ENCODE measurements around the gene AADAT.
"Not testable (repeated sequence)": the region's sequence is repeated elsewhere in the genome, so short reads cannot be mapped to it uniquely, and the experiment has no call there.

Gene AADAT

GRCh38 chr4:170111546-170111945, 21.8 kb upstream of the AADAT start:
- TF ChIP-seq, protein P1, sequence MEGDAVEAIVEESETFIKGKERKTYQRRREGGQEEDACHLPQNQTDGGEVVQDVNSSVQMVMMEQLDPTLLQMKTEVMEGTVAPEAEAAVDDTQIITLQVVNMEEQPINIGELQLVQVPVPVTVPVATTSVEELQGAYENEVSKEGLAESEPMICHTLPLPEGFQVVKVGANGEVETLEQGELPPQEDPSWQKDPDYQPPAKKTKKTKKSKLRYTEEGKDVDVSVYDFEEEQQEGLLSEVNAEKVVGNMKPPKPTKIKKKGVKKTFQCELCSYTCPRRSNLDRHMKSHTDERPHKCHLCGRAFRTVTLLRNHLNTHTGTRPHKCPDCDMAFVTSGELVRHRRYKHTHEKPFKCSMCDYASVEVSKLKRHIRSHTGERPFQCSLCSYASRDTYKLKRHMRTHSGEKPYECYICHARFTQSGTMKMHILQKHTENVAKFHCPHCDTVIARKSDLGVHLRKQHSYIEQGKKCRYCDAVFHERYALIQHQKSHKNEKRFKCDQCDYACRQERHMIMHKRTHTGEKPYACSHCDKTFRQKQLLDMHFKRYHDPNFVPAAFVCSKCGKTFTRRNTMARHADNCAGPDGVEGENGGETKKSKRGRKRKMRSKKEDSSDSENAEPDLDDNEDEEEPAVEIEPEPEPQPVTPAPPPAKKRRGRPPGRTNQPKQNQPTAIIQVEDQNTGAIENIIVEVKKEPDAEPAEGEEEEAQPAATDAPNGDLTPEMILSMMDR (IDR thresholded peaks at IDR 0.05; ENCODE audit: low read depth, low read length): no peak
- Histone ChIP-seq H3K36me3 (no peaks in the 10 kb centered on the region), H3K4me3 (ENCODE audit: low read depth, low read length) (no peak overlapping the region), H3K27ac (peak overlapping the region; percentile 61), H3K9me3 (ENCODE audit: severe bottlenecking) (no peaks in the 10 kb centered on the region), H3K27me3 (ENCODE audit: insufficient read depth, low read depth, severe bottlenecking) (no peaks in the 10 kb centered on the region)
- no peak for DNase-seq

GRCh38 chr4:170111085-170111484, 21.3 kb upstream of the AADAT start:
- TF ChIP-seq, protein P1 (IDR thresholded peaks at IDR 0.05; ENCODE audit: low read depth, low read length): no peak
- H3K4me3 ChIP-seq (ENCODE audit: low read depth, low read length): no peak overlapping the region
- no peaks in the 10 kb centered on the region for H3K9me3 ChIP-seq (ENCODE audit: severe bottlenecking)
- H3K36me3 ChIP-seq: no peaks in the 10 kb centered on the region
- H3K27ac ChIP-seq: peak overlapping the region; percentile 61
- peak; percentile 36 for DNase-seq
- no peaks in the 10 kb centered on the region for H3K27me3 ChIP-seq (ENCODE audit: insufficient read depth, low read depth, severe bottlenecking)

GRCh38 chr4:170110285-170110672, 20.5 kb upstream of the AADAT start:
- Histone ChIP-seq H3K36me3 (no peaks in the 10 kb centered on the region), H3K27ac (peak overlapping the region; percentile 30), H3K4me3 (ENCODE audit: low read depth, low read length) (no peak overlapping the region), H3K9me3 (ENCODE audit: severe bottlenecking) (no peaks in the 10 kb centered on the region), H3K27me3 (ENCODE audit: insufficient read depth, low read depth, severe bottlenecking) (no peaks in the 10 kb centered on the region)
- TF ChIP-seq, protein P1 (IDR thresholded peaks at IDR 0.05; ENCODE audit: low read depth, low read length): no peak
- no peak for DNase-seq

DNA sequence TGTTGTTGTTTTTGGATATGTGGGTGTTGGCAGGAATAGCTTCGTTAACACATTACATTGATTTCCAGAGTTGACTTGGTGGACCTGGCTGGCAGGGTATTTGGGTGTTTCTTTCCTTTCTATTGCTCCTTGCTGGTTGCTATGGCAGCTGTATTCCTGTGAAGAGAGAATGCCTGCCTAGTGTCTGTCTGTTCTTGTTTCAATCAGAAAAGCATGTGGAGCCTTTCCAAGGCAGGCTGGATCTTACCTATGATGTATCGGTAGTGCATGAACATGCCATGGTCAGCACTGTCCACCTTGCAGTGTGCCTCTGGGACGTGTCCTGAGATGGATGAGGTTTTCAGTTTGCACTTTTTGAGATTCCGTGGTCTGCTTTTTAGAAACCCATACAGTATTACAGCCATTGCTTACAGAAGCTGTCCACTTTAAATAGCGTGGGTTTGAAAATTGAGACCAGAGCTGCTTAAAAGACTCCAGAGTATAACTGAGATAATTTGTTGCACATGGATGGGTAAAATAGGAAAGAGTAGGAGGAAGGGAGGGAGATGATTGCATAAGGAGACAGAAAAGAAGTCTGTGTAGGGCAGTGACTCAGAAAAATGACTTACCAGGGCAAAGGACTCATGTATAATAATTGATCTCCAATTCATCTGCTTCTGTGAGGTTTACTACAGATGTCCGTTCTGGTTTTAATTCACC, 20.0 kb upstream of the AADAT start:
- TF ChIP-seq, protein P1 (IDR thresholded peaks at IDR 0.05; ENCODE audit: low read depth, low read length): no peak

DNA sequence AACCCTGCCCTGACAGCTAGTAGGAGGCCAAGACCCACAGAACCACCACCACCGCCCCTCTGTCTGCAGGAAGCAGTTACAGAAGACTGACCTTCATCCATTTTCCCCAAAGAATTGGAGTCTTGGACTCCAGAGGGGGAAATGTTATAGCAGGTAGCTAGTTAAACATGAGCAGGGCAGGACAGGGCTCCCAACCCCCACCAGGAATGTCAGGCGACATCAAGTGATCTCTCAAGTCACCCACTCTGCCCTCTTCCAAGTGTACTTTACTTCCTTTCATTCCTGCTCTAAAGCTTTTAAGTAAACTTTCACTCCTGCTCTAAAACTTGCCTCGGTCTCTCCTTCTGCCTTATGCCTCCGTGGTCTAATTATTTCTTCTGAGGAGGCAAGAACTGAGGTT, 17.1 kb upstream of the AADAT start:
- Histone ChIP-seq H3K4me3 (ENCODE audit: low read depth, low read length) (no peak overlapping the region), H3K27me3 (ENCODE audit: insufficient read depth, low read depth, severe bottlenecking) (no peaks in the 10 kb centered on the region), H3K9me3 (ENCODE audit: severe bottlenecking) (no peaks in the 10 kb centered on the region), H3K36me3 (no peaks in the 10 kb centered on the region), H3K27ac (no peak overlapping the region)
- no peak for DNase-seq
- TF ChIP-seq, protein P1 (IDR thresholded peaks at IDR 0.05; ENCODE audit: low read depth, low read length): no peak

More for the DNA sequence above, 20.0 kb upstream of the AADAT start:
- Histone ChIP-seq H3K27ac (peak overlapping the region; percentile 30), H3K36me3 (no peaks in the 10 kb centered on the region), H3K9me3 (ENCODE audit: severe bottlenecking) (no peaks in the 10 kb centered on the region), H3K27me3 (ENCODE audit: insufficient read depth, low read depth, severe bottlenecking) (no peaks in the 10 kb centered on the region), H3K4me3 (ENCODE audit: low read depth, low read length) (no peak overlapping the region)
- no peak for DNase-seq

GRCh38 chr4:170102426-170102825, 12.7 kb upstream of the AADAT start:
- H3K27ac ChIP-seq: no peak overlapping the region
- no peak for DNase-seq
- H3K27me3 ChIP-seq (ENCODE audit: insufficient read depth, low read depth, severe bottlenecking): no peaks in the 10 kb centered on the region
- H3K4me3 ChIP-seq (ENCODE audit: low read depth, low read length): no peak overlapping the region
- TF ChIP-seq, protein P1 (IDR thresholded peaks at IDR 0.05; ENCODE audit: low read depth, low read length): no peak
- no peaks in the 10 kb centered on the region for H3K36me3 ChIP-seq
- peaks cover 2% of the 10 kb centered on the region for H3K9me3 ChIP-seq (ENCODE audit: severe bottlenecking)

GRCh38 chr4:170098171-170098570, 8.4 kb upstream of the AADAT start:
- not testable (repeated sequence) for H3K27me3 ChIP-seq (ENCODE audit: insufficient read depth, low read depth, severe bottlenecking); H3K9me3 ChIP-seq (ENCODE audit: severe bottlenecking); DNase-seq; H3K4me3 ChIP-seq (ENCODE audit: low read depth, low read length); H3K27ac ChIP-seq; H3K36me3 ChIP-seq
